Esophagus squamous epithelium (tissue), 5 donors: ENCODE measurements around the gene NECTIN1. TPM values are rescaled to one million over a fixed set of nuclear protein-coding genes. Genes with fewer than 3 reads are reported as not detected.
A peak's percentile ranks its signal among the peaks of the same experiment; 100 is the strongest.

Experiments
- DNase-seq: peaks from one replicate; lab custom pipeline; 2025; lab: John Stamatoyannopoulos, UW
- H3K27ac ChIP-seq, 4 donors: fragments of 200-600 bp; sonication (generic); one replicate each; pipeline ENCODE4 v1.5.1; 2016 to 2019; ENCODE audit warnings: mild to moderate bottlenecking in 1 of 4
- H3K27me3 ChIP-seq, 4 donors: fragments of 200-600 bp; sonication (generic); 1 replicate in 3 of 4; 2 replicates in 1 of 4; pipeline versions ENCODE4 v1.5.1 to v1.6.0; 2017 to 2021; ENCODE audit warnings: antibody characterized with exemption in 1 of 4
- H3K36me3 ChIP-seq, 3 donors: fragments of 200-600 bp; sonication (generic); one replicate each; pipeline ENCODE4 v1.5.1; 2016 to 2019
- H3K4me1 ChIP-seq, 3 donors: fragments of 200-600 bp; sonication (generic); one replicate each; pipeline ENCODE4 v1.5.1; 2017 to 2019
- H3K4me3 ChIP-seq, 4 donors: fragments of 200-600 bp; sonication (generic); 1 replicate in 3 of 4; 2 replicates in 1 of 4; pipeline ENCODE4 v1.5.1; 2016 to 2019; ENCODE audit warnings: mild to moderate bottlenecking in 2 of 4, moderate library complexity in 1 of 4
- H3K9me3 ChIP-seq, 3 donors: fragments of 200-600 bp; sonication (generic); one replicate each; pipeline ENCODE4 v1.5.1; 2016 to 2019
- CTCF ChIP-seq, 6 experiments: fragments of 450-650 bp in 4 of 6; fragments of 200-600 bp in 2 of 6; sonication (generic) in 2 of 6; IDR thresholded peaks; one replicate each; pipeline ENCODE4 v1.5.1; 2016 to 2019; ENCODE audit warnings: antibody characterized with exemption in 6 of 6, mild to moderate bottlenecking in 4 of 6, moderate library complexity in 4 of 6
- POLR2A ChIP-seq, 4 donors: fragments of 450-650 bp; IDR thresholded peaks; one replicate each; pipeline ENCODE4 v1.6.1; 2017; ENCODE audit warnings: antibody characterized with exemption in 4 of 4, mild to moderate bottlenecking in 4 of 4, moderate library complexity in 3 of 4
- WGBS, 2 donors: methylation state at CpG; one replicate each; pipeline ENCODE4 v1.1.5; 2018; 5-methylcytosine and 5-hydroxymethylcytosine counted together
- intact Hi-C: fragments of 100-400 bp; cut with DNase I; formaldehyde crosslinking; loops from one replicate; pipeline ENCODE4 v1.15.0; 2022
- total RNA-seq, 4 donors: library from RNA; depleted of rRNA; stranded (reverse); fragments of >200 nt; gene quantifications; one replicate each; pipeline ENCODE4 v1.1.0, GENCODE V29; 2016
- donor health status: DM: yes; HTN: yes; CAD: no.

NECTIN1 gene
- total RNA-seq, 4 donors from 2014 or later, result 72.5 to 163 (median 117) TPM

- TF ChIP-seq CTCF (IDR thresholded peaks at IDR 0.05), result no peak
- TF ChIP-seq POLR2A (IDR thresholded peaks at IDR 0.05), result no peak
- Histone ChIP-seq H3K27me3 (peaks cover 0 to 29% (median 0%) of the 10 kb centered on the region in 4 donors), H3K27ac (no peak overlapping the region), H3K36me3 (no peaks in the 10 kb centered on the region), H3K9me3 (no peaks in the 10 kb centered on the region), H3K4me1 (peaks cover 0 to 36% (median 4%) of the 10 kb centered on the region in 3 donors), H3K4me3 (no peak overlapping the region)
- DNase-seq, result no peak
- intact Hi-C loops, result no loop called here
- WGBS, 2 donors, result 45% methylated on average over 5 to 6 of the region's 7 CpGs
These were observed 102.7 kb downstream of the NECTIN1 start for GRCh38 chr11:119626197-119626841.

- no peak for TF ChIP-seq POLR2A (IDR thresholded peaks at IDR 0.05)
- TF ChIP-seq CTCF (IDR thresholded peaks at IDR 0.05), result no peak
- no peaks in the 10 kb centered on the region for H3K36me3 ChIP-seq
- H3K27ac ChIP-seq, result no peak overlapping the region
- no peak for DNase-seq
- H3K4me1 ChIP-seq, result peaks cover 0 to 36% (median 4%) of the 10 kb centered on the region in 3 donors
- intact Hi-C loops, result no loop called here
- peaks cover 0 to 29% (median 0%) of the 10 kb centered on the region in 4 donors for H3K27me3 ChIP-seq
- WGBS, 2 donors, result 77 to 78% methylated on average over 12 to 13 of the region's 19 CpGs
- no peak overlapping the region for H3K4me3 ChIP-seq
- H3K9me3 ChIP-seq, result no peaks in the 10 kb centered on the region
These were observed 103.6 kb downstream of the NECTIN1 start for GRCh38 chr11:119625206-119625978.

- H3K4me1 ChIP-seq, result peaks cover 0 to 36% (median 4%) of the 10 kb centered on the region in 3 donors
- H3K36me3 ChIP-seq, result no peaks in the 10 kb centered on the region
- intact Hi-C loops, result no loop called here
- no peak overlapping the region for H3K27ac ChIP-seq
- H3K9me3 ChIP-seq, result no peaks in the 10 kb centered on the region
- TF ChIP-seq CTCF (IDR thresholded peaks at IDR 0.05) (no peak), POLR2A (IDR thresholded peaks at IDR 0.05) (no peak)
- DNase-seq, result no peak
- H3K27me3 ChIP-seq, result peaks cover 0 to 31% (median 0%) of the 10 kb centered on the region in 4 donors
- H3K4me3 ChIP-seq, result no peak overlapping the region
- WGBS, 2 donors, result 73 to 93% methylated on average over 4 to 6 of the region's 6 CpGs
These were observed 104.4 kb downstream of the NECTIN1 start for GRCh38 chr11:119624629-119625028.

GRCh38 chr11:119624102-119624615 lies 104.8 kb downstream of the NECTIN1 start:
- Histone ChIP-seq H3K4me1 (peaks cover 0 to 36% (median 4%) of the 10 kb centered on the region in 3 donors), H3K27ac (no peak overlapping the region), H3K27me3 (peaks cover 0 to 32% (median 0%) of the 10 kb centered on the region in 4 donors), H3K36me3 (no peaks in the 10 kb centered on the region), H3K4me3 (no peak overlapping the region), H3K9me3 (no peaks in the 10 kb centered on the region)
- no CpG with 5 or more reads among the region's 9 CpGs for WGBS, 2 donors
- intact Hi-C loops, result no loop called here
- DNase-seq, result no peak
- peak in 2 of 6 experiments; percentile 7 to 37 for TF ChIP-seq CTCF (IDR thresholded peaks at IDR 0.05)
- TF ChIP-seq POLR2A (IDR thresholded peaks at IDR 0.05), result no peak

GRCh38 chr11:119623682-119624081 lies 105.3 kb downstream of the NECTIN1 start:
- H3K4me1 ChIP-seq, result peaks cover 0 to 36% (median 4%) of the 10 kb centered on the region in 3 donors
- no peak overlapping the region for H3K4me3 ChIP-seq
- 60 to 67% methylated on average over 1 to 2 of the region's 5 CpGs for WGBS, 2 donors
- DNase-seq, result no peak
- no peaks in the 10 kb centered on the region for H3K9me3 ChIP-seq
- peaks cover 0 to 32% (median 0%) of the 10 kb centered on the region in 4 donors for H3K27me3 ChIP-seq
- no peak for TF ChIP-seq CTCF (IDR thresholded peaks at IDR 0.05)
- no peak for TF ChIP-seq POLR2A (IDR thresholded peaks at IDR 0.05)
- H3K36me3 ChIP-seq, result no peaks in the 10 kb centered on the region
- intact Hi-C loops, result no loop called here
- H3K27ac ChIP-seq, result no peak overlapping the region
